GM19467 (cell line): ENCODE data around the gene NABP1.

Source experiments
- ATAC-seq: cut with Tn5 transposase; IDR thresholded peaks from one replicate; pipeline ENCODE4 v1.9.1; 2021; ENCODE audit warnings: mild to moderate bottlenecking, moderate library complexity; ENCODE audit not compliant: unreplicated experiment

NABP1 gene

DNA sequence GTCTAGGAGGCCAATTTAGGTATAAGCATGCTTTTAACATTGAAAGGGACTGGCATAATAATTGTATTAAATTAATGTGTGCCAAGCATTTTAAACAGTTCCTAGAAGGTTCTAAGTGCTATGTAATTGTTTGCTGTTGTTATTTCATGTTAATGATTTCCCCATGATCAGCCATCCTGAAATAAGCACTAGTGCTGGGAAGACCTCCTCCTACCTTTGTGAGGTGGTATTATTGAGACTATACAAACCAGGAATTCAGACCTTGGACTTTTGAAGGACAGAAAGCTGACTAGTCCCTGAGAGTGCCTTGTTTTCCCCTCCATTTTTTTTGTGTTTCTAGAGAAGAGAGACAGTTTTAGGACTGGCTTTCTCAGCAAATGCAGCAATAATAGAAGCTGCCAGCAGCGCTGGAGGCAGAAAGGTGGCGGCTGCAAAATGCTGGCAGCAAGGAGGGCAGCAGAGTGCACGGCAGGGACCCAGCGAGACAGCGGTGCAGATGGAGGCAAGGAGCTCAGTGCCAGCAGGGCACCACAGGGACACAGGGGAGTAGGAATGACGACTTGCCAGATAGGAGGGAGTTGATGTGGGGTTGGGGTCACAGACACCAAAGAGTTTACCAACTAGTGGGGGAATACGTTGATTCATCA is 25.3 kb downstream of the NABP1 start:
- no peak for ATAC-seq

DNA sequence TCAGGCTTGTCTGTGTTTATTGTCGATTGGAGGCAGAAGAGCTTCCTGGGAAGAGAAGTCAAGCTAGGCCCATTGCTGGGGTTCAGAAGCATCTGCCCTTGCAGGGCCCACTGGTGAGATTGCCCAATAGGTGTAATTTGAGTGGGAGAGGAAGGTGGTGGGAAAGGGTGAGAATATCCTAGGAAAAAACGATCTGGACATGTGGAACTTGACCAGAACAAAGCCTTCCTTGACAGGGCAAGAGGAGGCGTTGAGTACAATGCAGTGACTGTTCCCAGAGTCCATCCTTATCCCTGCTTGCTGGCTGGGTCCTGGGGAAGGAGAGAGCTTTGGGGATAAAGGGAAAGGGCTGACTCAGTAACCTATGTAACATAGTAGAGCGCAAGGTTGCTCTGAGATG is 27.1 kb downstream of the NABP1 start:
- no peak for ATAC-seq

- ATAC-seq, result no peak
Measured at GRCh38 chr2:191705701-191706100, 27.8 kb downstream of the NABP1 start.

DNA sequence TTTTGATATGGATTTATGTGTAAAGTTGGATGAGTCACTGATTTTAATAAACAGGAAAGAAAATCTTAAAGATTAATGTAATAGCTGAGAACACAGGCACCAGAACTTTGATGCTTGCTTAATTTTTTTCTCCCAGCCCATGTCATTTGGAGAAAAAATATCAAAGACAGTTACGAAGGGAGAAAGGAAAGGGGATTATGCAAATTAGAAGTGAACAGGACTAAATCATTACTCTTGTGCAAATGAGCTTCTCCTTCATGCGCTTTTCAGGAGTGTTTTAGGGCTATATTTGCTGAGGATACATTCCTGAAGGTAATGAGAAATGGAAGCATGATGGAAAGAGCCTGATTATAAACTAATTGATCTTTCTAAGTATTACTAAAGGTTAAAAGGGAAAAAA is 28.9 kb downstream of the NABP1 start:
- no peak for ATAC-seq

GRCh38 chr2:191707542-191707941 is 29.6 kb downstream of the NABP1 start:
- no peak for ATAC-seq

DNA sequence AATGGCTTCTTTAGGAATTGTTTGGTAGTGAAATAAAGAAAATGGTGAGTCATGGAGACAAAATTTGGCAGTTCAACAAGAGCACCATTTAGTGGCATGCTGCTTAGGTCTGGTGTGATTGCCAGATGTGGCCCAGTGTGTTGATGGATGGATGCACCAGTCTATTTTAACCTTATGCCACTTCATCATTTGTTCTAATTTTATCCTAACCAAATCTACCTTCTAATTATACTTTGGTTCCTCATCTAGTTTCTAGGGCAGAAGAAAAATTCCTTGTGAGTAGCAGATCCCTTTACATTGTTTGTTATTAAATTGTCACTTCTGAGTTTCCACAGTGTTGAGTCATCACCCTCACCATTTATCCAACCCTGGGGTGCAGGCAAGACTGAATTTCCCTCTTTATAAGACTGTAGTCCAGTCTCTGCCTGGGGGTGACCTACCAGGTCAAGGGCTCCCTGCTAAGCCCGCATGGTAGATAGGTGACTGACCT is 32.5 kb downstream of the NABP1 start:
- ATAC-seq, result no peak

DNA sequence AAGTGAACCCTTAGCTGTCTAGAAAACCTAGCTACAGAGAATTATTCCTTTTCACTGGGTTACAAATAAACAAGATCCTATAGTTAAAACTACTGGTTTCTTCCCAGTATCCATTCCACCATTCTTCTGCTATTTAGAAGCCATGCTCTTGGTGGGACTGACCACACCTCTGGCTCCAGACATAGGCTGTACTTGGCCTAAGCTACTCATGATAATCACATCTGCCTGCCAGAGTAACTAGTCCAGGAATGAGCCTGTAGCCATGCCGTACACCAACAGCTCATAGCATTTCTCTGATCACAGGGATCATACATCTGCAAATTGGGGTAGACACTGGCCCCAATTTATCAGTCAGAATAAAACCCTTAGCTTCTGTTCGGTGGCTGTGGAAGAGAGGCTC is 33.7 kb downstream of the NABP1 start:
- ATAC-seq, result no peak

- no peak for ATAC-seq
Measured at GRCh38 chr2:191713837-191714236, 35.9 kb downstream of the NABP1 start.

DNA sequence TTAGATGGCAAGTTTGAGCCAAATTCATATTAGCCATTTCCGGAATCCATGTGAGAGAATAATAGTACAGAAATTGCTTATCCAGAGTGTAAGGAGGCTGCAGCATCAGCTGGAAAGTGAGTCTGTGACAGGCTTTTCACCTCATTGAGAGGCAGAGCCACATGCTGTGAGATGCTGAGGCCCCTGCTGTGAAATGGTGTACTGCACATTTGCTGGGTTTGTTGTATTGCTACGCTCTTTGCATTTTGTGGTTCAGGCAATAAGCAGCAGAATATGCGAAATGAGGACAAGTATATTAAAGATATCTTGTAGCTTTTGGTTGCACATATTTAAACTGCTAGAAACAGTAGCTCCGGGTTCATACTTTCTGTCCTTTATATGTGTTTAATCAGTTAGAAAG is 37.0 kb downstream of the NABP1 start:
- no peak for ATAC-seq

- no peak for ATAC-seq
Measured at GRCh38 chr2:191715471-191715870, 37.5 kb downstream of the NABP1 start.

DNA sequence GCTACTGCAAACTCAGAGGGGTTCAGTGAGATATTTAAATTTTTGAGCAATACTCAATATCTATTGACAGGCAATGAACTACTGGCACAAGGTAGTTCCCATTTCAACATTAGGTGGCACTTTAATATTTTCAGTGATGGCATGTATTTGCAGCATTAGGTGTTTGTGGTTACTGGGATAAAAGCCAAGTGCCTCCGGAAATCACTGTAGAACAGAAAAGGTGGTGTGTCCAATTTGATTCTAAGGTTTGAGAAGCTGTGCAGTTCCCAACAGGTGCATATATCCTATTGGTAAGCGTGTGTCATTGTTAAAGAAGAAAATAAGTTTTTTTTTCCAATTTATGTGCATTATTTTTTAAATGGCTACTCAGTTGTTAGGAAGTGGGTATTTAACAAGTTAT is 41.3 kb downstream of the NABP1 start:
- no peak for ATAC-seq

- ATAC-seq, result no peak
Measured at GRCh38 chr2:191719938-191720337, 42.0 kb downstream of the NABP1 start.

GRCh38 chr2:191721331-191721730 is 43.4 kb downstream of the NABP1 start:
- ATAC-seq, result no peak

DNA sequence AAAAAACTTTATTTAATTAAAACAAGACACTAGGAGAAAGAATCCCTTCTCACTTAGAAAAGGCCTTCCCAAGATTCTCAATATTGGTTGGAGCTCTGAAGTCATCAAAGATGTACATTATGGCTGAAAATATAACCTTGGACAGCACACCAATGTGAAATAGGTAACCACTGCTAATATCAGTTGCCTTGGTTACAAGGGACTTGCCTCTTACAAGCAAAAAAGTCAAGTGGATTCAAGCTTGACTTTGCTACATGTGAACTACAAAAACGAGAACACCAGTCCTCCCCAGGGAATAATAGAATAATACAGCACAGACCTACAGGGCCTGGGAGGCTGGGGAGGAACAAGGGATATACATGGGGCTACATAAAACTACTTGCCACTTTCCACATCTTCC is 46.1 kb downstream of the NABP1 start:
- ATAC-seq, result no peak

GRCh38 chr2:191728750-191729624 is 51.1 kb downstream of the NABP1 start:
- ATAC-seq, result no peak

DNA sequence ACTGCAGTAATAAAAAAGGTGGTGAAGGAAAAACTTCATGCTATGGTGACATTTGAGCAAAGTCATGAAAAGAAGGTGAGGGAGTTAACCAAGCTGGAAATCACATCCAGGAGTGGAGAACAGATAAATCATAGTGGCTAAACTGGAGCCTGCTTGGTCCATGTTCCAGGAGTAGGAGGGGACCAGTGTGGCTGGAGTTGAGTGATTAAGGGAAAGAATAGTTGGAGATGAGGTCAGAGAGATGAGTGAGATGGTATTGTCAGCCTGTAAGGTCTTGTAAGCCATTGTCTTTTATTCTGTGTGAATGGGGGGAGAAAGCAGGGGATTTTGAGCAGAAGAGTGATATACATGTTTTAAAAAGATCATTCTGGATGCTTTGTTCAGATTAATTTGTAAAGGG is 52.3 kb downstream of the NABP1 start:
- no peak for ATAC-seq
